NCI-H2107 (cell line): ENCODE measurements around the gene CDC42BPB.

Experiments
- DNase-seq: peaks from one replicate; lab custom pipeline; 2025; lab: John Stamatoyannopoulos, UW

Gene CDC42BPB

GRCh38 chr14:103094406-103095209 lies 37.3 kb upstream of the CDC42BPB start, which contains the start of gene EXOC3L4:
Gene EXOC3L4 (plus strand): TSS chr14:103094725. CDS start chr14:103100220, 5,495 bp downstream.
- DNase-seq: no peak

GRCh38 chr14:103093856-103094405 lies 36.6 kb upstream of the CDC42BPB start:
- DNase-seq: no peak

DNA sequence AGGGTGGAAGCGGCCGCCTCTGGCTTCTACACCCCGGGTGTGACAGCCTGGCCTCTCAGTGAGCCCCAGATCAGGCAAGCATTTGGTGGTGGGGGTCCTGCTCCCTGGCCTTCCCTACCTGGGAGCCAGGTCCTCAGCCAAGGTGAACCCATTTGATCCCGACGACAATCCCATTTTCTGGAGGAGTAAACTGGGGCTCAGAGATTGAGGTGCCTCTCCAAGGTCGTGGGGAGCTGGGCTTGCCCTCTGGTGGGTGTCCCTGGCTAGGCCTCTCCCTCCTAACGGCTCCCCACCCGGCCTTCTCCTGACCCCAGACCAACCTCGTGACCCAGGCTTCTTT lies 34.5 kb upstream of the CDC42BPB start:
- no peak for DNase-seq

- peak; percentile 49 for DNase-seq
Observed at GRCh38 chr14:103091041-103091882, 33.9 kb upstream of the CDC42BPB start.

DNA sequence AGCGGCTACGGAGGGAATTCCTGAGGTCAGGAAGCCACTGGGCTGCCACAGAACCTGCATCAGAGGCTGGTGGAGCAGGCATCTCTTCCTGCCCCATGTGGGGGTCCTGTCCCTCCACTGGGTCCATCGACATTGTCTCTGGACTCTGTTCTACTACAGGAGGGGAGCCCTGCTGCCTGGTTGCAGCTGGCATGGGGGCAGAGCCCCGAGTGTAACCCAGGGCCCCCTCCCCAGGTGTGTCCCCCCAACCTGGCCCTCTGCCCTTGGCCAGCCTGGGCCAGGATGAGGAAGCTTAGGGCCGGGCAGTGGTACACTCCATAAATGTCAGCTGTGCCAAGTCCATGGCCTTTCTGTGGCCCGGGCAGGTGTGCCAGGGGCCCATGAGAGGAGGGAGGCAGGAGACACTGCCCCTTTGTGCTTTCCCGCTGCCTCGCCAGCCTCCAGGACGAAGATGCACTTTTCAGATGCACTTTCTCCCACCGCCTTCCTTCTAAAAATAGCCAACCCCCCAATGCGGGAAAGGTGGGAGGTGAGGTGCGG lies 33.2 kb upstream of the CDC42BPB start:
- no peak for DNase-seq

GRCh38 chr14:103089386-103090335 lies 32.3 kb upstream of the CDC42BPB start:
- no peak for DNase-seq

GRCh38 chr14:103088921-103089320 lies 31.6 kb upstream of the CDC42BPB start:
- no peak for DNase-seq

DNA sequence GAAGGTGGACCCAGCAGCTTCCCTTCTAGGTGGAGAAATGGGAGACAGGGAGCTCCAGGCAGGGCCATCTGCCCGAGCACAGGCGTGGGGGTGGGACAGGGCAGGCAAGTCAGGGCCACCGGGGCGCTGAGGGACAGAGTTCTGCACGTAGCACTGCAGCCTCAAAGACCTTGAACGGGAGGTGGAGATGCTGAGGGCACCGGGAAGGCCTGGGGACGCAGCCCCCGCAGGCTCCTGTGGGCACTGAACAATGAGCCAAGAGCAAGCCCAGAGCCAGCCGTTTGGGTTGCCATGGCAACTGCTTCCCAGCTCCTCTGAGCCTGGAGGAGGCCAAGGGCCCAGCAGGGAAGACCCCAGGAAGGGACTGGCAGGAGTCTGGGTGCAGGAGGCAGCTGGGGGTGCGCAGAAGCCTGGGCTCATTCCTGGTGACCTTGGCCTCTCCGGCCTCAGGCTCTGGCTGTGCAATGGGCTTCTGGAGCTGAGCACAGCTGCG lies 30.0 kb upstream of the CDC42BPB start:
- DNase-seq: no peak

- DNase-seq: no peak
Observed at GRCh38 chr14:103086771-103087342, 29.5 kb upstream of the CDC42BPB start.

- DNase-seq: no peak
Observed at GRCh38 chr14:103085106-103086091, 28.1 kb upstream of the CDC42BPB start.

DNA sequence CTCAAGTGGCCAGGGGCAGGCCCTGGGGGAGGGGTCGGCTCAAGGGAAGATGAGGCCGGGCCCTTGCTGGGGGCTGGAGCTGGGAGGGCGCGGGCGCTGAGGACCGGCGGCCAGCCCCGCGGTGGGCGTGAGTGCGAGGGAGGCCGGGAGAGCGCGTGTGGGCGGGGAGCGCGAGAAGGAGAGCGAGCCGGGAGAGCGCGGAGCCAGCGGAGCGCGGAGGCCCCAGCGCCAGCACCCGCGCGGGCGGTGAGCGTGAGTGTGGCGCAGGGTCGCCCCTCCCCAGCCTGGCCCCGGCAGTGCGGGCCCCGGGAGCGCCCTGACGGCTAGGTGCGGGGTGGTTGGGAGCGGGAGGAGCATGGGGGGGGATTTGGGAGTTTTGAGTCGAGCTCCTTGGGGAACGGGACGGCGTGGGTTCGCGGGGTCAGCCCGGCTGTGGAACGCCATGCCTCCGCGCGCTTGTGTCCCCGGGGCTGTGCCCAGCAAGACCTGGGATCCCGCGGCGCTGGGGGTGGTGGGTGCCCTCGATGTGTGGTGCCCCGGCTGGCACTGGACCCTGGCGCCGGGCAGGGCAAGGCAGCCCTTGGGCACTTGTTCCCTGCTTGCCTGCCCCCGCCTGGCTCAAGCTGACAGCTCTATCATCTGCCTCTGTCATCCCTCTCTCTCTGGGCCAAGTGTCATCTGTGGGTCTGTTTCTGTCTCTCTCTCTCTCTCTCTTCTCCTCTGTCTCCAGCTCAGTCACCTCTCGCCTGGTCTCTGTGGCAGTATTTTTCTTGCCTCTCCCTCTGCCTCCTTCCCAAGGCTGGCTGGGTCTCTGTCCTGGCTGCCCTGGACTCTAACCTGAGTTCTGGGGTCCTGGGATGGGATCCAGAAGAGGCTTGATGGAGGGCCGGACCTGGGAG lies 26.9 kb upstream of the CDC42BPB start, which contains the start of gene LBHD2:
Gene LBHD2, plus strand, starts transcription at position 190 of the 899 bp plus-strand sequence. CDS start 1,803 bp downstream, outside the sequence.
- DNase-seq: no peak

DNA sequence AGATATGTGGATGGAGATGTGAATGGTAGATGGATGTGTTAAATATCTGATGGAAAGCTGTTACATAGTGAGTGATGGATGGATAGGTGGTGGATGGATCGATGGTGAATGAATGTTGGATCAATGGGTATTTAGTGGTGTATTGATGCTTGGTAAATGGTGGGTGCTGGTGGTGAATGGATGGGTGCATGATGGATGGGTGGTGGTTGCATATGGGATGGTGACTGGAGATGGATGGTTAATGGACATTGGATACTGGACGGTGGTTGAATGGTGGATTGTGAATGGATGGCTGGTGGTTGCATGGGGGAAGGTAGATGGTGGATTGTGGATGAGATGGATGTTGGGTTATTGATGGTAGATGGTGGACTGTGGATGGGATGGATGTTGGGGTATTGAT lies 24.6 kb upstream of the CDC42BPB start:
- DNase-seq: no peak

DNA sequence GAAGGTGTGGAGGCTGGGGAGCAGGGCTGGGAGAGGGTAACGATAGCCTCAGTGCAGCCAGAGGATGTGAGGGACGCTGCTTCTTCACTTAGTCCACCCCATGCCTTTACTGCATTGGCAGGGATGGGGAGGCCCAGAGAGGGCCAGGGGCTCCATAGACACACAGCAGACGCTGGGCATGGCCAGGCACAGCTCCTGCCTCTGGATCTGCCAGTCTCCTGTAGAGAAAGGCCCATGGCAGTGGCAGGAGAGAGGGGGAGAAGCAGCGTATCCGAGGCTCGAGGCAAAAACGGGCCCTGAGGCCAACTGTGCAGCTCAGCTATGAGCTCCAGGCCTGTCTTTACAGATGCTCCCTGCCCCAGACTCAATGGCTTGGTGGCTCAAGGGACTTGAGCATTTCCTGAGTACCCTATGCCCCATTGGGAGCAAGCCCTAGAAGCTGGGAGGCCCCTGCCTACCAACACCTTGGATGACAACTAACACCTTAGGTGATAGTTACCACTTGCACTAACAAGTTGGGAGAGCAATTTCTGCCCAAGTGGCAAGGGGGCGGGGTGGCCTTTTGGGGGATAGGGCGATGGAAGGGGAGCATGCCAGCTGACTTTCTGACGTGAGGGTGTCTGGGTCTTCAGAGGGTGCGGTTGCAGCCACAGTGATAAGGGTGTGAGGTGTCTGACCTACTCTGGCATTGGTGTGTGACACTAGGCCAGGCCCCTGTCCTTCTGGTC lies 21.7 kb upstream of the CDC42BPB start:
- DNase-seq: no peak

DNA sequence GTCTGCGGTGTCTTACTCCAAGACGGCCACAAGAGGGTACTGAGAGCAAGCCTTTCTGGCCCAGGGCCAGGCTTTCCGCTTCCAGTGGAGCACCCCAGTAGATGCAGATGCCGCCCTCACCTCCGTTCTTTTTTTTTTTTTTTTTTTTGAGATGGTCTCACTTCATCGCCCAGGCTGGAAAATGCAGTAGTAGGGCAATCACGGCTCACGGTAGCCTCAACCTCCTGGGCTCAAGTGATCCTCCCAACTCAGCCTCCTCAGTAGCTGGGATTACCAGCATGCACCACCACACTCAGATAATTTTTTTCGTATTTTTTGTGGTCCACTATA lies 21.0 kb upstream of the CDC42BPB start:
- DNase-seq: peak; percentile 95

- DNase-seq: no peak
Observed at GRCh38 chr14:103074729-103075367, 17.5 kb upstream of the CDC42BPB start.

GRCh38 chr14:103073876-103074728 lies 16.8 kb upstream of the CDC42BPB start:
- DNase-seq: no peak
